ENCODE measurements around the gene EEPD1.

The EEPD1 gene

DNA sequence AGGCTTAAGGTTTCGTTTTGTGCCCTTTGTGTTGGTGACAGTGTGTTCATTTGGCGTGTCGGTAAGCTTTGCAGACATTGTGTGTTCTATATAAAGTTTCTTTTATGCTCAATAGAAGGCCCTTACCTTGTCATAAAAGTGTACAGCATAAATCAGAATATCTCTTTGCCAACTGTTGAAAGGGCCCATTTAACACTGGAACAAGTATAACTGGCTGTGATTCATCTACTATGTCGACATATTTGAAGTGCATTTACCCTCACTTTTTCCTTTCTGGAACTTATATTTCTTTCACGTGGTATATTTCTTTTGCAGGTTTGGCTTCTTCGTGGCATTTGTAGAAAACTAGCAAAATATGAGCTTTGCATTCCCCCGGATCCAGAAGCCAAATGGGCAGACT is 32.7 kb downstream of the EEPD1 start:
- TF ChIP-seq ZNF274 (IDR thresholded peaks at IDR 0.05; ENCODE audit: low read depth, low read length): no peak
- no peak overlapping the region for H3K4me3 ChIP-seq (ENCODE audit: low read length)

DNA sequence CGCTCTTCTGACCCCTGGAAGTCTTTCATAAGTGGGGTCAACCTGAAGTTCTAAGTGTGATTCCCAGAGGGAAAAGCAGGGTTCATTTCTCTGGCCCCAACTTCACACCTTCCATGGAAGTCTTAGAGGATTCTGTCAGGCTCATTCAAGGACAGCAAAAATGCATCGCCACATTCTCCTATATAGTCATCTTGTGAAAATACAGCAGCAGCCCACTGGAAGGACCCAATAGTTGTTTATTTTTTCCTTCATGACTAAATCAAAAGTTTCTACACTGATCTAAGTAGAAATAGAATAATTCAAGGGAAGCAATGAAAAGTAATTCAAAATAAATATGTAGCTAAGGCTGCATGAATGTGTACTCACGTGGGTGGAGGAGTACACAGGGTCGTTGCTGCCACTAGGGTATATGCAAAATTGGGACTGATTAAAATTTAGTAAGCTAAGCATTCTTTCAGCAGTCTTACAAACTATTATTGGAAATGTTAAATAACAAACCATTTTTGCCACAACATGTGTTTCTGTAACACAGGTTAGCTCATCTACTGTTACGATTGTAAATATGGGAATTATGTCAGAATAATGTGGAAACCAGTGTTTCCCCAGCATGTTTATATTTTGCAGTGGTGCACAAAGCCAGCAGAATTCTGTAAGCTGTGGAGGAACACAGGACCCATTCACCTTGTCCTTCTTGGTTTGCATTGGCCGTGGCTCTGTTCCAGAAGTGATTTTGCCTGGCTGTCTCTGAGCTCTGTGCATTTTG is 33.5 kb downstream of the EEPD1 start:
- no peak for TF ChIP-seq ZNF274 (IDR thresholded peaks at IDR 0.05; ENCODE audit: low read depth, low read length)
- no peak overlapping the region for H3K4me3 ChIP-seq (ENCODE audit: low read length)

DNA sequence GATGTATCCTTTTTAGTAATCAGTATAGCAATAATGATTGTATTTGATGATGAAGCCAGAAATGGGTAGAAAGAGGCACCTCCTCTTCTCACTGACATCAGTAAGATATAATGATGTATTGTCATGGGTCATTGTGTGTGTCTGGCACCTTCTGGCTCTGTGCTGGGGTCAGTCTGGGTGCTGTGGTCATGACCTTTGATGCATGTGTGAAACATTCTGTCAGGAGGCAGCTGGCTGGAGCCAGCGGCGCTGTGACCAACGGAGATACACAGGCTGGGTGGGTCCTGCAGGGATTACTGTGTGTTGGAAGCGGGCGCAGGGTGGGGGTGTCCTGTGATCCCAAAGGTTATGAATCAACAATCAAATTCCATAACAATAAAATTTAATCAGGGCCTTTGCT is 35.2 kb downstream of the EEPD1 start:
- TF ChIP-seq ZNF274 (IDR thresholded peaks at IDR 0.05; ENCODE audit: low read depth, low read length): no peak
- H3K4me3 ChIP-seq (ENCODE audit: low read length): no peak overlapping the region

GRCh38 chr7:36188906-36189305 is 35.9 kb downstream of the EEPD1 start:
- TF ChIP-seq ZNF274 (IDR thresholded peaks at IDR 0.05; ENCODE audit: low read depth, low read length): no peak
- no peak overlapping the region for H3K4me3 ChIP-seq (ENCODE audit: low read length)

- TF ChIP-seq ZNF274 (IDR thresholded peaks at IDR 0.05; ENCODE audit: low read depth, low read length): no peak
- no peak overlapping the region for H3K4me3 ChIP-seq (ENCODE audit: low read length)
Observed at GRCh38 chr7:36190447-36191291, 37.6 kb downstream of the EEPD1 start.

DNA sequence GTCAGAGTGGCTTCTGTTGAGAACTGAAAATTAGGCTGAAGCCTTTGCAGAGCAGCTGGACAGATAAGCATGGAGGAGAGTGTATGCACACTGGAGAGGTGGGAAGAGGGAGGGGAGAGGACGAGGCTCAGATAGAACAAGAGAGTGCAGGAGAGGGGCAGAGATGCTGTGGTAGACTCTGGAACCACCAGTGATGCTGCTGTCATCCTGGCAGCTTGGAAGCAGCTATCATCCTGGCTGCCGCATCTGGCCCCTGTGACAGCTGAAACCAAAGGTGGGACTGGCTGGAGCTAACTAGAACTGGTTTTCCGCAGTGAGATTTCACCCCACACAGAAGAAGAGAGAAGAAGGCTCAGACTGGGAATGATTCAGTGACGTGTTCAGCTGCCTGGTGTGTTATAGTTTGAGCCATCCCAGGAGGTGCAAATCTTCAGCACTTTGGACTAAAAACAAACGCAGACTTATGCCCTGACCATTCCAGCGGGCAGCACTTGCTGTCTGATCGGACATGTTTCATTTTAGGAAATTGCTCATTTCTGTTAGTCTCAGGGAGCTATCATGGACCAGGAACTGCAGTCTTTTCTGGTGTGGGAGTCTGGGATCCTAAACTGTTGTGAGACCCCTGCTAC is 38.4 kb downstream of the EEPD1 start:
- no peak for TF ChIP-seq ZNF274 (IDR thresholded peaks at IDR 0.05; ENCODE audit: low read depth, low read length)
- no peak overlapping the region for H3K4me3 ChIP-seq (ENCODE audit: low read length)

GRCh38 chr7:36192053-36192824 is 39.2 kb downstream of the EEPD1 start:
- no peak for TF ChIP-seq ZNF274 (IDR thresholded peaks at IDR 0.05; ENCODE audit: low read depth, low read length)
- no peak overlapping the region for H3K4me3 ChIP-seq (ENCODE audit: low read length)

- no peak overlapping the region for H3K4me3 ChIP-seq (ENCODE audit: low read length)
- no peak for TF ChIP-seq ZNF274 (IDR thresholded peaks at IDR 0.05; ENCODE audit: low read depth, low read length)
Observed at GRCh38 chr7:36192877-36193276, 39.8 kb downstream of the EEPD1 start.

DNA sequence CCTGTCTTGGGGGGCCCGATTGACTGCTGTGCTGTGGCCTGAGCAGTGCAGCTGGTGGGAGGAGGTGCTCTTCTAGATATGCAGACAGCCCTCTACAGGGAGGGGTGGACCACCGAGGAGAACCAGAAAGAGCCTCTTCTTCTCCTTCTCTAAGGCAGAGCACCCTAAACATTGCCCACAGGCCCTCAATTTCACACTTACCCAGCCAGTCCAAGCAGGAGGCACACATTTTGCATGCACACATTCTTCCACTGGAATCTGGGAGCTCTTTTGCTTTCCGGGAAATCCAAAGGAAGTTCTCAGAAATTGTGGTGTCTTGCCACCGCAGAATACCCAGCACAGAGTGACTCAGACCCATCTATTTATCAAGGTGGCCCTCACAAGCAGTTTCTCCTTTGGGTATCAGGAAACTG is 45.8 kb downstream of the EEPD1 start:
- no peak for TF ChIP-seq ZNF274 (IDR thresholded peaks at IDR 0.05; ENCODE audit: low read depth, low read length)
- H3K4me3 ChIP-seq (ENCODE audit: low read length): no peak overlapping the region

- TF ChIP-seq ZNF274 (IDR thresholded peaks at IDR 0.05; ENCODE audit: low read depth, low read length): no peak
- no peak overlapping the region for H3K4me3 ChIP-seq (ENCODE audit: low read length)
Observed at GRCh38 chr7:36199329-36199728, 46.3 kb downstream of the EEPD1 start.

GRCh38 chr7:36201122-36201723 is 48.2 kb downstream of the EEPD1 start:
- no peak for TF ChIP-seq ZNF274 (IDR thresholded peaks at IDR 0.05; ENCODE audit: low read depth, low read length)
- no peak overlapping the region for H3K4me3 ChIP-seq (ENCODE audit: low read length)

- TF ChIP-seq ZNF274 (IDR thresholded peaks at IDR 0.05; ENCODE audit: low read depth, low read length): no peak
- no peak overlapping the region for H3K4me3 ChIP-seq (ENCODE audit: low read length)
Observed at GRCh38 chr7:36202398-36202797, 49.3 kb downstream of the EEPD1 start.

GRCh38 chr7:36203071-36203790 is 50.2 kb downstream of the EEPD1 start:
- no peak overlapping the region for H3K4me3 ChIP-seq (ENCODE audit: low read length)
- TF ChIP-seq ZNF274 (IDR thresholded peaks at IDR 0.05; ENCODE audit: low read depth, low read length): no peak

All from GM08714 (cell line).